GM06990 (cell line): ENCODE results near the gene ADAMTS2.

Experiments
- DNase-seq: peaks from one replicate; pipeline ENCODE4 v3.0.0-alpha.2; 2011; ENCODE audit not compliant: insufficient read length; ENCODE audit errors: extremely low read depth
- H3K27me3 ChIP-seq: replicated peaks from 2 replicates; pipeline ENCODE4 v1.6.0; 2011; ENCODE audit warnings: low read length; ENCODE audit not compliant: control insufficient read depth, insufficient read depth
- H3K36me3 ChIP-seq: 2 replicates; pipeline ENCODE4 v1.5.1; 2011; ENCODE audit warnings: low read length; ENCODE audit not compliant: control insufficient read depth, insufficient read depth
- H3K4me3 ChIP-seq: replicated peaks from 2 replicates; pipeline ENCODE4 v1.5.1; 2011; ENCODE audit warnings: low read depth, mild to moderate bottlenecking, control low read depth, low read length
- TF ChIP-seq, protein P1 (sequence below): IDR thresholded peaks from 2 replicates; pipeline ENCODE4 v1.5.1; 2011; ENCODE audit warnings: low read length, control low read depth, mild to moderate bottlenecking, inconsistent platforms; ENCODE audit not compliant: insufficient read depth, poor library complexity, severe bottlenecking

The ADAMTS2 gene

DNA sequence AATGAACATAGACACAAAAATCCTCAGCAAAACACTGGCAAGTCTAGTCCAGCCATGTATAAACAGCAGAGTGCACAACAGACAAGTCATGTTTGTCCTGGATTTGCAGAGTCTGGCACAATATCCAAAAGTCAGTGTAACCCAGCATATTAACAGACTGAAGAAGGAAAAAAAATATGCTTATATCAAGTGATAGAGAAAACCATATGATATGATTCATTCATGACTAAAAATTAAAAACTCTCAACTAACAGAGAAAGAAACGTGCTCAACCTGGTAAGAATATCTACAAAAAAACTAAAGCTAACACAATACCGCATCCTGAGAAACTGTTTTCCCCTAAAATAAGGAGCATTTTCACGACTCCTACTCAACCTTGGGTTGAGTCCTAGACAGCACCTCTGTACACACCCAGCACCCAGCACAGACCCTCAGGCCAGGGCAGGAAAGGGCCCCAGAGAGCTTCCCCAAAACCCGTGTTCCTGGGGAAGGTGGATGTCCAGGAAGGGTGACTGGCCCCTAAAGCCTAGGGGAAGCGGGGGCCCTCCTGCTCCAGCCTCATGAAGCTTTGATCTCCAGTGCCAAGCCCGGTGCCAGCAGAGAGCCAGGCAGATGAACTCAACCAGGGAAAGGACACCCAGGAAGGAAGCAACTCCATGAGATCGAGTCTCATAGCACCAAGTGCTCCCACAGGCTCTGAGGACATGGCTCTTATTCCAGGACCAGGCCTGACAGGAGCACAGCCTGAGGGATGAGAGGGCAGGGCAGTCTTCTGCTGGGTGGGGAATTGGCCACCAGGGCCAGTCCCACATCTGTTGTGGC lies 38.9 kb downstream of the ADAMTS2 start:
- Histone ChIP-seq H3K27me3 (no peaks in the 10 kb centered on the region), H3K4me3 (no peak overlapping the region), H3K36me3 (no peaks in the 10 kb centered on the region)
- TF ChIP-seq, protein P1, sequence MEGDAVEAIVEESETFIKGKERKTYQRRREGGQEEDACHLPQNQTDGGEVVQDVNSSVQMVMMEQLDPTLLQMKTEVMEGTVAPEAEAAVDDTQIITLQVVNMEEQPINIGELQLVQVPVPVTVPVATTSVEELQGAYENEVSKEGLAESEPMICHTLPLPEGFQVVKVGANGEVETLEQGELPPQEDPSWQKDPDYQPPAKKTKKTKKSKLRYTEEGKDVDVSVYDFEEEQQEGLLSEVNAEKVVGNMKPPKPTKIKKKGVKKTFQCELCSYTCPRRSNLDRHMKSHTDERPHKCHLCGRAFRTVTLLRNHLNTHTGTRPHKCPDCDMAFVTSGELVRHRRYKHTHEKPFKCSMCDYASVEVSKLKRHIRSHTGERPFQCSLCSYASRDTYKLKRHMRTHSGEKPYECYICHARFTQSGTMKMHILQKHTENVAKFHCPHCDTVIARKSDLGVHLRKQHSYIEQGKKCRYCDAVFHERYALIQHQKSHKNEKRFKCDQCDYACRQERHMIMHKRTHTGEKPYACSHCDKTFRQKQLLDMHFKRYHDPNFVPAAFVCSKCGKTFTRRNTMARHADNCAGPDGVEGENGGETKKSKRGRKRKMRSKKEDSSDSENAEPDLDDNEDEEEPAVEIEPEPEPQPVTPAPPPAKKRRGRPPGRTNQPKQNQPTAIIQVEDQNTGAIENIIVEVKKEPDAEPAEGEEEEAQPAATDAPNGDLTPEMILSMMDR: no peak
- DNase-seq: no peak

DNA sequence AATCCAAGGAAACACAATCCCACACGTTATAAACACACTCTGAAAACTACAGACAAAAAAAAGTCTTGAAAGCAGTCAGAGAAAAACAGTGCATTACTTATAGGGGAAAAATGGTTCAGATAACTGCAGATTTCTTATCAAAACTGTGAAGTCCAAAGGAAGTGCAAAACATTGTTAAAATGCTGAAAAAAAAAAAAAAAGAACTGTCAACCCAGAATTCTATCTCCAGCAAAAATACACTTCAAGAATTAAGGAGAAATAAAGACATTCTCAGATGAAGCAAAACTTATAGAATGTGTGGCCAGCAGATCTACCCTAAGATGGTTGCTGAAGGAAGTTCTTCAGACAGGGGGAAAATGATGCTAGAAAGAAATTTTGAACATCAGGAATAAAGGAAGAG lies 40.4 kb downstream of the ADAMTS2 start:
- Histone ChIP-seq H3K36me3 (no peaks in the 10 kb centered on the region), H3K27me3 (no peaks in the 10 kb centered on the region), H3K4me3 (no peak overlapping the region)
- DNase-seq: no peak
- TF ChIP-seq, protein P1: no peak

DNA sequence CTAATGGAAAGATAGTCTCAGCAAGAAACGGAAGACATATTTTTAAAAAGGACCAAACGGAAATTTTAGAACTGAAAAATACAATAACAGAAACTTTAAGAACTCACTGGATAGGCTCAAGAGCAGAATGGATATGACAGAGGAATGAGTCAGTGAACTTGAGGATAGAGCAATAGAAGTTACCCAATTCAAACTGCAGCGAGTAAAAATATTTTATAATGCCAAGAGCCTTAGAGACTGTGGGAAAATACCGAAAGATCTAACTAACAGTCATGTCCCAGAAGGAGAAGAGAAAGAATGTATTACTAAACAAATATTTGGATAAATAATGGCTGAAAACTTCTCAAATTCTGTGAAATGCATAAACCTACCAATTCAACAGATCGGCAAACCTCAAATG lies 40.8 kb downstream of the ADAMTS2 start:
- DNase-seq: no peak
- no peaks in the 10 kb centered on the region for H3K36me3 ChIP-seq
- no peaks in the 10 kb centered on the region for H3K27me3 ChIP-seq
- TF ChIP-seq, protein P1: no peak
- H3K4me3 ChIP-seq: no peak overlapping the region

DNA sequence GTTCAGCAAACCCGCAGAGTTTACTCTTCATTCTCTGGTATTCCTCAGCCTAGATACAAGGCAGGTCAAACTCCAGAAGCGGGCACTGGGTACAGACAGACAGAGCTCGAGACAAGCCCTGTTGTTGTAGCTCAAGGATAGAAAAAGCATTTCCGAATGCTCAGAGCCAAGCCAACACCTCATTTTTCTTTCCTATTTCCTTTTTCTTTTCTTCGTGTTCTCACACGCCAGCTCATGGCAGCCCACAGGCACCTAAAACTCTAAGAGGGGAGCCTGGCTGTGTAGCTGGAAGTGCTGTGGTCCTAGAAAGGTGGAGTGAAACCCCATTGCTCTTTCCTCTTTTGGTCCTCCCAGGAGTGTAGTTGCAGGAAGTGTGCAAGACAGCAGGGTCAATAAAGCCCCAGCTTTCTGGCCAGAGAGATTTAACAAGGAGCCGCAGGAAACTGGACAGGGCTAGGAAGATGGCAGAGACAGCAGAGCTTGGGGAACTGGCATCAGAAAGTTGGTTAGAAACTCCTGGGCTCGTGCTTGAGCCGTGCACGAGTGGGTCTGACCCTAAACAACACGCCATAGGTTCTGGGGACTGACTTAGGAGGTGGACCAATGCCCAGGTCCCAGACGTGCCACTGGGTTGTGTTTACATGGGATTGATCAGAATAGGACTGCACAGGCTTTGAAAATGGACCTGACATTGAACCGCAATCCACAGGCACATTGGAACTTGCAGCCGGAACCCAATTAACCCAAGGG lies 41.6 kb downstream of the ADAMTS2 start:
- H3K4me3 ChIP-seq: no peak overlapping the region
- TF ChIP-seq, protein P1: no peak
- no peak for DNase-seq
- no peaks in the 10 kb centered on the region for H3K27me3 ChIP-seq
- no peaks in the 10 kb centered on the region for H3K36me3 ChIP-seq

DNA sequence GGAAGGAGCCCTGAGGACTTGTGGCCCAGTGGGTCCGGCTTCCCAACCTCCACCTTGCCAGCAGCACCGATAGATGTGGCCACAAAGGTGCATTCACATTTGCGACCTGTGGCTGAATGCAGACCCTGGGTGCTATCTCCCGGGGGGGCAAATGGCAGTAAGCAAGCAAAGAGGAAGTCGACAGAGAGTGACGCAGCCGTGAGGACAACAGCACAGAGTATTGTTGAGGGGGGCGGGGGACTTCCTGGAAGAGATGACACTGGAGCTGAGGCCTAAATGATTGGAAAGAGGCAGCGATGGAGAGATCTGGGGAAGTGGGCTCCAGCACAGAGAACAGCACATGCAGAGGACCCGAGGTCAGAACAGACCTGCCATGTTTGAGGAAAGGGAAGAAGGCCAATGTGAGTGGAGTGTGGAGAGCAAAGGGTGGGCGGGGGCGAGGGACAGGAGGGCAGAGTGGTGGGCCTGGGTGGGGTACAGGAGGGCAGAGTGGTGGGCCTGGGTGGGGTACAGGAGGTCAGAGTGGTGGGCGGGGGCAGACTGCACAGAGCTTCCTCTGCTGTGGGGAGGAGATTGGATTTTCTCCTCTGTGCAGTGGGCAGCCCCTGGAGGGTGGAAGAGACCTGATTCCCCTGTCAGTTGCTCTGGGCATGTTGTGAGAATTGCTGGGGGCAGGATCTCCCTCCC lies 42.6 kb downstream of the ADAMTS2 start:
- Histone ChIP-seq H3K27me3 (no peaks in the 10 kb centered on the region), H3K36me3 (no peaks in the 10 kb centered on the region), H3K4me3 (no peak overlapping the region)
- TF ChIP-seq, protein P1: no peak
- no peak for DNase-seq
